ENCODE measurements around the gene ILKAP. TPM values are rescaled to one million over a fixed set of nuclear protein-coding genes. Genes with fewer than 3 reads are reported as not detected.

ILKAP gene
- total RNA-seq, 1 experiment from 2014 or later, result 49.9 TPM

DNA sequence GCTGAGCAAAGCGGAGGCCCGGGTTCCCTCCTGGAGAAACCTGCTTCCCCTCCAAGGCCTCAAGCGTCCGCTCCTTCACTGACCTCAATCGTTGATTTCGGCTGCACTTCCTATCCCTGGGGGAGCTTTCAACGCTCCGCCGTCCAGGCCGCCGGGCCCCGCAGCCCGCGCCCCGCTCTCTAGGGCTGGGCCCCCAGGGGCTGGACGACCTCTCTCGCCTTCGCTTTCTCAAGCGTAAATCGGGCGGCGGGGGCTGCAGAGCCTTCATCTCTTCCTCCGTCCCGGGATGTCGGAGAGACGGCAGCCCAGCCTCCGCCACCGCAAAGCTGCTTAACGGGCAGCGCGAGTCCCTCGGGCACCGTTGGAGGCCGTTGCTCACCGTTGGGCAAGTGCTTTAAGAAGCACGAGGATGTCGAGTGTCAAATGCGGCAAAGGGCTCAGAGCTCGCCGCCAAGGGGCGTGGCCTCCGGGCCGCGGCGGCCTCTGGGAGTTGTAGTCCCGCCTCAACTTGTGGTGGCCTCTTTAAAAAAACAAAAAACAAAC is 27.8 kb upstream of the ILKAP start:
- Histone ChIP-seq H3K27me3 (ENCODE audit: control insufficient read depth, insufficient read depth, low read length) (no peaks in the 10 kb centered on the region), H3K36me3 (ENCODE audit: control insufficient read depth, insufficient read depth, low read length) (no peaks in the 10 kb centered on the region), H3K27ac (ENCODE audit: low read length) (peak overlapping the region; percentile 87), H3K9me3 (ENCODE audit: control insufficient read depth, insufficient read depth, low read depth, low read length) (no peaks in the 10 kb centered on the region), H3K4me1 (ENCODE audit: control insufficient read depth, insufficient read depth, low read length) (peaks cover 3% of the 10 kb centered on the region; the same call in 1 of the 2 replicates), H3K4me3 (ENCODE audit: low read depth in 2 of 2, low read length in 2 of 2) (peak overlapping the region; percentile 77 to 90)
- intact Hi-C loops (cut with micrococcal nuclease; ENCODE audit: unreplicated experiment) (no loop called here), in situ Hi-C loops (cut with HindIII; ENCODE audit: low pct_unique_long_range_greater_than_20kb, low sequenced_read_pairs) (no loop called here)
- ATAC-seq (peak; percentile 85), DNase-seq (ENCODE audit: low read depth, low spot score) (peak; percentile 13)
- ChIA-PET CTCF (no interaction called here), POLR2A (interaction anchor here (0.5 to 0.6 kb wide), 3 partner anchors 79 to 158 kb away, joined by 3 to 8 read pairs (median 3); no protein-coding TSS in a partner anchor)
- no TSS peak for BruUV-seq (replicated peaks)
- TF ChIP-seq, protein P1, sequence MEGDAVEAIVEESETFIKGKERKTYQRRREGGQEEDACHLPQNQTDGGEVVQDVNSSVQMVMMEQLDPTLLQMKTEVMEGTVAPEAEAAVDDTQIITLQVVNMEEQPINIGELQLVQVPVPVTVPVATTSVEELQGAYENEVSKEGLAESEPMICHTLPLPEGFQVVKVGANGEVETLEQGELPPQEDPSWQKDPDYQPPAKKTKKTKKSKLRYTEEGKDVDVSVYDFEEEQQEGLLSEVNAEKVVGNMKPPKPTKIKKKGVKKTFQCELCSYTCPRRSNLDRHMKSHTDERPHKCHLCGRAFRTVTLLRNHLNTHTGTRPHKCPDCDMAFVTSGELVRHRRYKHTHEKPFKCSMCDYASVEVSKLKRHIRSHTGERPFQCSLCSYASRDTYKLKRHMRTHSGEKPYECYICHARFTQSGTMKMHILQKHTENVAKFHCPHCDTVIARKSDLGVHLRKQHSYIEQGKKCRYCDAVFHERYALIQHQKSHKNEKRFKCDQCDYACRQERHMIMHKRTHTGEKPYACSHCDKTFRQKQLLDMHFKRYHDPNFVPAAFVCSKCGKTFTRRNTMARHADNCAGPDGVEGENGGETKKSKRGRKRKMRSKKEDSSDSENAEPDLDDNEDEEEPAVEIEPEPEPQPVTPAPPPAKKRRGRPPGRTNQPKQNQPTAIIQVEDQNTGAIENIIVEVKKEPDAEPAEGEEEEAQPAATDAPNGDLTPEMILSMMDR (IDR thresholded peaks at IDR 0.05), result no peak
- TF ChIP-seq TCF7L2 (IDR thresholded peaks at IDR 0.05; ENCODE audit: low read depth, low read length), result peak; percentile 90
- TF ChIP-seq, protein P2, sequence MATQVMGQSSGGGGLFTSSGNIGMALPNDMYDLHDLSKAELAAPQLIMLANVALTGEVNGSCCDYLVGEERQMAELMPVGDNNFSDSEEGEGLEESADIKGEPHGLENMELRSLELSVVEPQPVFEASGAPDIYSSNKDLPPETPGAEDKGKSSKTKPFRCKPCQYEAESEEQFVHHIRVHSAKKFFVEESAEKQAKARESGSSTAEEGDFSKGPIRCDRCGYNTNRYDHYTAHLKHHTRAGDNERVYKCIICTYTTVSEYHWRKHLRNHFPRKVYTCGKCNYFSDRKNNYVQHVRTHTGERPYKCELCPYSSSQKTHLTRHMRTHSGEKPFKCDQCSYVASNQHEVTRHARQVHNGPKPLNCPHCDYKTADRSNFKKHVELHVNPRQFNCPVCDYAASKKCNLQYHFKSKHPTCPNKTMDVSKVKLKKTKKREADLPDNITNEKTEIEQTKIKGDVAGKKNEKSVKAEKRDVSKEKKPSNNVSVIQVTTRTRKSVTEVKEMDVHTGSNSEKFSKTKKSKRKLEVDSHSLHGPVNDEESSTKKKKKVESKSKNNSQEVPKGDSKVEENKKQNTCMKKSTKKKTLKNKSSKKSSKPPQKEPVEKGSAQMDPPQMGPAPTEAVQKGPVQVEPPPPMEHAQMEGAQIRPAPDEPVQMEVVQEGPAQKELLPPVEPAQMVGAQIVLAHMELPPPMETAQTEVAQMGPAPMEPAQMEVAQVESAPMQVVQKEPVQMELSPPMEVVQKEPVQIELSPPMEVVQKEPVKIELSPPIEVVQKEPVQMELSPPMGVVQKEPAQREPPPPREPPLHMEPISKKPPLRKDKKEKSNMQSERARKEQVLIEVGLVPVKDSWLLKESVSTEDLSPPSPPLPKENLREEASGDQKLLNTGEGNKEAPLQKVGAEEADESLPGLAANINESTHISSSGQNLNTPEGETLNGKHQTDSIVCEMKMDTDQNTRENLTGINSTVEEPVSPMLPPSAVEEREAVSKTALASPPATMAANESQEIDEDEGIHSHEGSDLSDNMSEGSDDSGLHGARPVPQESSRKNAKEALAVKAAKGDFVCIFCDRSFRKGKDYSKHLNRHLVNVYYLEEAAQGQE (IDR thresholded peaks at IDR 0.05; ENCODE audit: insufficient read depth in 1 of 2, low read depth in 2 of 2, low read length in 1 of 2), result peak in 1 of 2 experiments; percentile 22; a peak in 1 of 4 replicates
- no peak for TF ChIP-seq SIN3A (IDR thresholded peaks at IDR 0.05; ENCODE audit: borderline replicate concordance, insufficient read depth, low read depth, low read length)
- no peak for TF ChIP-seq POLR2AphosphoS5 (IDR thresholded peaks at IDR 0.05; ENCODE audit: low read depth, low read length)

DNA sequence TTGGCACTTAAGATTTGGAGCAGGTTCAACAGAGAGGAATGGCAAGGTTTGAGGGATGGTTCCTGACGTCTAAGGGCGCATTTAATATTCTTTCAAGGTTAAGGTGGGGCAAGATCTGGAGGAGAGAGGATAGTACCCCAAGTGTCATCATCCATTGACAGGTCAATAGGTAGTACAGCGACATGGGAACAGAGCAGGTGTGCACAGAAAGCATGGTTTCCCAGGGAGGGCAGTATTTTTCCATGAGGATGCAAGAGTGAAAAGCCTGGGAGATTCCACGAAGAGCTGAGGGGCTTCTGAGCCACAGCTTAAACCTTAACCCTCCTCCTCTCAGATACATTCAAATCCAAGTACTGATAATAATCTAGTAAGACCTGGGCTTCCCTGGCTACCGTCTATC is 27.2 kb upstream of the ILKAP start:
- ATAC-seq, result no peak
- Histone ChIP-seq H3K4me3 (ENCODE audit: low read depth in 2 of 2, low read length in 2 of 2) (peak overlapping the region; percentile 77 to 90), H3K27ac (ENCODE audit: low read length) (peak overlapping the region; percentile 87), H3K9me3 (ENCODE audit: control insufficient read depth, insufficient read depth, low read depth, low read length) (no peaks in the 10 kb centered on the region), H3K36me3 (ENCODE audit: control insufficient read depth, insufficient read depth, low read length) (no peaks in the 10 kb centered on the region), H3K27me3 (ENCODE audit: control insufficient read depth, insufficient read depth, low read length) (no peaks in the 10 kb centered on the region), H3K4me1 (ENCODE audit: control insufficient read depth, insufficient read depth, low read length) (peaks cover 3% of the 10 kb centered on the region; the same call in 1 of the 2 replicates)
- ChIA-PET CTCF (no interaction called here), POLR2A (no interaction called here)
- BruUV-seq (replicated peaks), result TSS peak; percentile 75
- in situ Hi-C loops (cut with HindIII; ENCODE audit: low pct_unique_long_range_greater_than_20kb, low sequenced_read_pairs) (no loop called here), intact Hi-C loops (cut with micrococcal nuclease; ENCODE audit: unreplicated experiment) (no loop called here)
- no peak for DNase-seq (ENCODE audit: low read depth, low spot score)
- no peak for TF ChIP-seq POLR2AphosphoS5 (IDR thresholded peaks at IDR 0.05; ENCODE audit: low read depth, low read length)
- TF ChIP-seq TCF7L2 (IDR thresholded peaks at IDR 0.05; ENCODE audit: low read depth, low read length), result no peak
- TF ChIP-seq, protein P1 (IDR thresholded peaks at IDR 0.05), result no peak
- TF ChIP-seq, protein P2 (IDR thresholded peaks at IDR 0.05; ENCODE audit: insufficient read depth in 1 of 2, low read depth in 2 of 2, low read length in 1 of 2), result no peak
- no peak for TF ChIP-seq SIN3A (IDR thresholded peaks at IDR 0.05; ENCODE audit: borderline replicate concordance, insufficient read depth, low read depth, low read length)

Measured in Panc1 (cell line).